ENCODE data around the gene TEN1.

DNA sequence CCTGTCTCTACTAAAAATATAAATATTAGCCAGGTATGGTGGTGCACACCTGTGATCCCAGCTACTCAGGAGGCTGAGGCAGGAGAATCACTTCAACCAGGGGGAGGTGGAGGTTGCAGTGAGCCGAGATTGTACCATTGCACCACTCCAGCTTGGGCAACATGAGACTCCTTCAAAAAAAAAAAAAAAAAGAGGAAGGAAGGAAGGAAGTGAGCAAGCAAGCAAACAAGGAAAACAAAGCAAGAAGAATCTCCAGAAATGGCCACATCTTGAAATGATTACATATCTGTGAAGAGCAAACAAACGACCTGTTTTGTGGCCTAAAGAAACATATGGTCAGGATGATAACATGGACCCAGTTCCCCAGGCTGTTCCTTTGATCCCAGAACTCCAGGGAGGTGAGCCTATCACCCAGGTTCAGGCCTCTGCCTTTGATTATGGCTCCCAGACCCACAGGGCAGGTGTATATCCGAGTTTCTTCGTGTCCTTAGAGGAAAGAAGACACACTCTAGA is 9.0 kb upstream of the TEN1 start:
- TF ChIP-seq CTCF (IDR thresholded peaks at IDR 0.05) (no peak), POLR2A (IDR thresholded peaks at IDR 0.05) (no peak), POLR2AphosphoS5 (IDR thresholded peaks at IDR 0.05) (peak in 1 of 3 donors; percentile 36)

Data from stomach (tissue), 4 donors.